Ectodermal cell (in vitro differentiated cells): ENCODE data around the gene MRPL20.
A peak's percentile ranks its signal among the peaks of the same experiment; 100 is the strongest.

ENCODE experiments used
- H3K27ac ChIP-seq: 2 replicates; pipeline ENCODE4 v1.7.0; 2013; ENCODE audit warnings: mild to moderate bottlenecking, low read depth, low read length; ENCODE audit not compliant: insufficient read depth, poor library complexity, severe bottlenecking
- H3K27me3 ChIP-seq: 2 replicates; pipeline ENCODE4 v1.7.0; 2013; ENCODE audit warnings: mild to moderate bottlenecking, low read length; ENCODE audit not compliant: insufficient read depth, control insufficient read depth, poor library complexity, severe bottlenecking
- H3K36me3 ChIP-seq: one replicate; pipeline ENCODE4 v1.7.0; 2013; ENCODE audit warnings: low read length; ENCODE audit not compliant: control insufficient read depth, insufficient read depth
- H3K4me1 ChIP-seq: one replicate; pipeline ENCODE4 v1.7.0; 2013; ENCODE audit warnings: low read length; ENCODE audit not compliant: control insufficient read depth, insufficient read depth
- H3K4me3 ChIP-seq: 2 replicates; pipeline ENCODE4 v1.7.0; 2013; ENCODE audit warnings: low read depth, low read length, control low read depth; ENCODE audit not compliant: insufficient read depth
- H3K9me3 ChIP-seq: 2 replicates; pipeline ENCODE4 v1.7.0; 2013; ENCODE audit warnings: mild to moderate bottlenecking, low read length, moderate library complexity; ENCODE audit not compliant: control insufficient read depth
- WGBS, 2 experiments: methylation state at CpG; one replicate each; pipeline ENCODE4 v1.1.7; 2013; ENCODE audit warnings: missing lambda C conversion rate in 2 of 2; 5-methylcytosine and 5-hydroxymethylcytosine counted together

The MRPL20 gene

DNA sequence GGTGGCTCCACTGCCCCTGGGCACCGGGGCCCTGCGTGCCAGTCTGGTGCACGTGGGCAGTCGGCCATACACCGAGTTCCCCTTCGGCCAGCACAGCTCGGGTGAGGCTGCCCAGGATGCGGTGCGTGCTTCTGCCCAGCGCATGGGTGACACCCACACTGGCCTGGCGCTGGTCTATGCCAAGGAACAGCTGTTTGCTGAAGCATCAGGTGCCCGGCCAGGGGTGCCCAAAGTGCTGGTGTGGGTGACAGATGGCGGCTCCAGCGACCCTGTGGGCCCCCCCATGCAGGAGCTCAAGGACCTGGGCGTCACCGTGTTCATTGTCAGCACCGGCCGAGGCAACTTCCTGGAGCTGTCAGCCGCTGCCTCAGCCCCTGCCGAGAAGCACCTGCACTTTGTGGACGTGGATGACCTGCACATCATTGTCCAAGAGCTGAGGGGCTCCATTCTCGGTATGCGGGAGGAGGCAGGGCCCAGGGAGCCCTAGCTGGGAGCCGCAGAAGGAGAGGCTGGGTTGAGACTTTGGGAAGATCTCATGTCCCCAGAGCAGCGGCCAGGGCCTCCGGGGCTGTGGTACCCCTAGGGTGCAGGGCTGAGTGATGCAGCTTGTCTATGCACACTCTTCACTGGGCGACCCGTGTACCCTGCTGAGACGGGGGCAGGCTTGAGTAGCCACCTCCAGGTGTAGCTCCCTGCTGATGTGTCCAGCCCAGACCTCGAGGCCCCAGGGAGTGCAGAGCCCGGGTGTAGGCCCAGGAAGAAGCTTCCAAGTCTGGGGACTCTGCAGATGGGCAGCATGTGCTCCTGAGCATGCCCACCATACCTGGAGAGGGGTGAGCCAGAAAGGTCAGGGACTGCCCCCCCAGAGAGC lies 30.2 kb upstream of the MRPL20 start:
- Histone ChIP-seq H3K9me3 (no peaks in the 10 kb centered on the region), H3K4me3 (no peak overlapping the region), H3K27me3 (peaks cover 31% of the 10 kb centered on the region), H3K4me1 (peaks cover 45% of the 10 kb centered on the region), H3K27ac (no peak overlapping the region), H3K36me3 (no peaks in the 10 kb centered on the region)
- WGBS, 2 experiments: 94% methylated on average over 31 of the region's 31 CpGs

DNA sequence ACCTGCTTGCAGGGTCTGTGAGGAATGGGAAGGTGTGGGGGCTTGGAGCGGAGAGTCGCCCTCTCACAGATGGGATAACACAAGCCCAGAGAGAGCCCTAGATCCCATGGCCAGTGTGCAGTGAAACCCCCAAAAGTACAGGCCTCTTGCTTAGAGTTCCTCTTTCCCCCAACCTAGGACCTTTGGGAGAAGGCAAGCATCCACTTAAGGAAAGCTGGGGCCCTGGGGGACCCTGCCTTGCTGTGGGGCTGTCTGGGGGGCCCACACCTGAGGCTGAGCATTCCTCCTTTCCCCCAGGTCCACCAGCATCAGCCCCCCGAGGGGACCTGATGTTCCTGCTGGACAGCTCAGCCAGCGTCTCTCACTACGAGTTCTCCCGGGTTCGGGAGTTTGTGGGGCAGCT lies 29.5 kb upstream of the MRPL20 start:
- Histone ChIP-seq H3K9me3 (no peaks in the 10 kb centered on the region), H3K27me3 (peaks cover 31% of the 10 kb centered on the region), H3K27ac (no peak overlapping the region), H3K4me1 (peaks cover 51% of the 10 kb centered on the region), H3K4me3 (peak overlapping the region; percentile 44), H3K36me3 (no peaks in the 10 kb centered on the region)
- WGBS, 2 experiments: 91% methylated on average over 7 of the region's 7 CpGs

DNA sequence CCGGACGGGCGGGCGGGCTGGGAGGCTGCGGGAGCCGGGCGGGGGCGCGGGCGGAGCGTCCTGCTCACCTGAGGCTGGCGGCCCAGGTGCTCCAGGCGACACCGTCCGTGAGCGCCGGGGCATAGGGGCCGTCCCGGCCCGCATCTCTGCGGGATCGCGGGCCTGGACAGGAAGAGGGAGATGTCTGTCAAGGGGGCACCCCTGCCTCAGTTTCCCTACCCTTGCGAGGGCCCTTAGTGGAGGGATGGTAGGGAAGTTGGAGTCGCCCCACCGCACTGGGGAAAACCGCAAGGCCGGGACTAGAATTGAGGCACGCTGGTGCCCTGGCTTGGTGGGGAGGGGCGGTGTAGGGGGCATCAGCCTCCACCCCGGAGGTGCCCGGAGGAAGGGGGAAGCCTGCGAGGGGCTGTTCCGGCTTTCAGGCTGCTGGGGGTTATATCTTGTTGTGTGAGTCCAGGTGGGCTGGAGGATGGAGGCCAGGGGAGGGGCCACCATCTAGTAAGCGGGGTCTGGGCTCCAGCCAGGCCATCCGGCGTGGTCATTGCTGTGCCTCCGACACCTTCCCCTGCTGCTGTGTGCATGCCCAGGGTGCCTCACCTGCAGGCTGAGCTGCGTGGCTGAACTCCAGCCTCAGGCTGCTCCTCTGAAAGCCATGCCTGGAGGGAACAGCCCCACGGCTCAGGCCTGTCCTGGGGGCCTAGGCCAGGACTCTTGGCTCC lies 29.0 kb upstream of the MRPL20 start:
- Histone ChIP-seq H3K9me3 (no peaks in the 10 kb centered on the region), H3K36me3 (no peaks in the 10 kb centered on the region), H3K4me1 (peaks cover 57% of the 10 kb centered on the region), H3K27me3 (peaks cover 31% of the 10 kb centered on the region), H3K27ac (no peak overlapping the region), H3K4me3 (peak overlapping the region; percentile 44)
- WGBS, 2 experiments: 20 to 22% methylated on average over 40 of the region's 40 CpGs

DNA sequence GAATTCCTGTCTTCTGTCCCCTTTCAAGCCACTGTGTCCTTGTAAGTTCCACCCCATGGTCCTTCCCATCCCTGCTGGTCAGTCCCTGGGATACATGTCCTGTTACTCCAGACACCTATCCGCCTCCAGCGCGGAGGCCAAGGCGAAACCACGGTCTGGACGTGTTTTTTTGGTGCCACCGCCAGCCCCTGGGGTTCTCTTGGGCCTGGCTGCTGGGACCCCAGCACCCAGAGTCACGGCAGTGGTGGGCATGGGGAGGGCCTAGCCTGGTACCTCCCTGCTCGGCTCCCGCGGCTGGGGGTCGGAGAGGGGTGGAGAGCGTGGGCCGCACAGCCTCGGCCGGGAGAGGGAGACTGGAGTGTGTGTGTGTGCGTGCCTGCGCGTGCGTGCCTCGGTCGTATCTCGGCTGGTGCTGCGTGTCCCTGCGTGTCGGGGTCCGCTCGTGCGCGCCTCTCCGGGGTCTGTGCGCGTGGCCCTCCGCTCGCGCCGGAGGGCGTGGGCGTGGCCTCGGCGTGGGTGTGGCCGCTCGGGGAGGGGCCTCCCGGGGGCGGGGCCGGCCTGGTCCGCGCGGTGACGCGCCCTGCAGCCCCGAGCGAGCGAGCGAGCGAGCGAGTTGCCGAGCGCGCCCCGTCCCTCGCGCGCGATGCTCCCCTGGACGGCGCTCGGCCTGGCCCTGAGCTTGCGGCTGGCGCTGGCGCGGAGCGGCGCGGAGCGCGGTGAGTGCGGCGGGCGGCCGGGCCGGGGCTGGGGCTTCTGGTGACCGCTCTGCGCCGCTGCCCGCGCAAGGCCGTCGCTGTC lies 28.2 kb upstream of the MRPL20 start, which contains the start of gene VWA1:
TSS of gene VWA1 (plus strand) at position 585 of the 798 bp plus-strand sequence. CDS start at position 644, 59 bp downstream.
- Histone ChIP-seq H3K36me3 (no peaks in the 10 kb centered on the region), H3K27ac (no peak within 1 kb of the TSS), H3K4me3 (peak within 1 kb of the TSS; percentile 44), H3K9me3 (no peaks in the 10 kb centered on the region), H3K27me3 (peaks cover 31% of the 10 kb centered on the region), H3K4me1 (peaks cover 64% of the 10 kb centered on the region)
- WGBS, 2 experiments: 7 to 8% methylated on average over 89 of the region's 89 CpGs

DNA sequence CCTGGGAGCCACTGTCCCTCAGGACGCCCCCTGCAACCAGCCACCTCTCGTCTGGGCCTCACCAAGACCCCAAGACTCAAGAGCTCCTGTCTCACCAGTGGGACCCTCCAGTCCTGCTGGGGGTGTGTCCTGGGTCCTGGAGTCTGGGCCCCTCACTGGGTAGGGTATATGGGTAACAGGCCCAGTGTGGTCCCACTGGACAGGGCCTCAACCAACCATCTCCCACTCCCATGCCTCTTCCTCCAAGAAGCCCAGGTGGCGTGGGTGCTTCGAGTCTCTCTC lies 27.7 kb upstream of the MRPL20 start:
- 72 to 75% methylated on average over 4 of the region's 4 CpGs for WGBS, 2 experiments
- Histone ChIP-seq H3K27me3 (peaks cover 31% of the 10 kb centered on the region), H3K27ac (no peak overlapping the region), H3K36me3 (no peaks in the 10 kb centered on the region), H3K4me3 (peak overlapping the region; percentile 44), H3K4me1 (peaks cover 65% of the 10 kb centered on the region), H3K9me3 (no peaks in the 10 kb centered on the region)

DNA sequence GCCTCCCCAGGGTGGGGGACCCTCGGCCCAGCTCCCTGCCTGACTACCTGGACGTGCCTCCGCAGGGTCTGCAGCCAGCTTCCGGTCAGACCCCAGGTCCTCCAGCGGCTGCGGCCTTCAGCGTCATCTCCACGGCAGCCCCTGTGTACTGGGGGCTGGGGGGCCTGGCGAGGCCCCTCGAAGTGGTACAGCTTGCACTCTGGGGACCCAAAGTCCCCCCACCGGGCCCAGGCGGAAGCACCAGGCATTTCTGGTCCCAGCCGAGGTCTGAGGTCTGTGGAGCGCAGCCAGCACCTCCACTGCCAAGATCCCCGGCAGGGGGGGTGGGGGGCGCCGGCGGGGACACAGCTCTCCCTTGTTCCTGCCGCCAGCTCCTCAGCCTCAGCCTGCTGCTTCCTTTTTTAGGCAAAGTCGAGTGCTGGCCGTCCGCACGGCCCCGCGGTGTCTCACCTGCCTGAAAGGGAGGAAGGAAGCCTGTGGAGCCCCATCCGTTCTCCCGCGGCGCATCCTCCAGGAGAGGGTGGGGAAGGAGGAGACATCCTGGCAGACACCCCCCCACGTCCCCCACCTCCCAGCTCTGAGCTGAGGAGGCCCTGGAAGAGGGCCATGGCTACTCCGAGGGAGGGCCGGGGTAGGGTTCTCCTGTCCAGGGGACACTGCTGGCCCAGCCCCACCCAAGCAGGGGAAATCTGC lies 27.2 kb upstream of the MRPL20 start:
- H3K4me3 ChIP-seq: no peak overlapping the region
- peaks cover 65% of the 10 kb centered on the region for H3K4me1 ChIP-seq
- WGBS, 2 experiments: 21 to 26% methylated on average over 32 of the region's 32 CpGs

DNA sequence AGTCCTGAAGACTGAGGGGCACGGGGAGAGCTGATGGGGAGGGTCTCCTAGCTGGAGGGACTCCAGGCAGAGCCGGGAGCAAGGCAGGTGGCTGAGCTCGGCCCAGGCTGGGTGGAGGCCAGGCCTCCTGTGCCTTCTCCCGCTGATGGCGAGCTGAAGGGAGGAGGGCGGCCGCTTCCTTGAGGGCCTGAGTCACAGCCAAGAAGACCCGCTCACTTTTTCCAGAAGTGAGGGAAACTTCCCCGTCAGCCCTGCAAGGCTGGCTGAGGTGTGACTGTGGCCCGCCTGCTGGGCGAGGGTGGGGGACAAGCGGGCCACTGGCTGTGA lies 26.7 kb upstream of the MRPL20 start:
- peak overlapping the region; percentile 18 for H3K4me3 ChIP-seq
- WGBS, 2 experiments: 27 to 37% methylated on average over 12 of the region's 12 CpGs
- H3K9me3 ChIP-seq: no peaks in the 10 kb centered on the region
- H3K36me3 ChIP-seq: no peaks in the 10 kb centered on the region
- H3K27ac ChIP-seq: peak overlapping the region; percentile 90
- H3K27me3 ChIP-seq: peaks cover 31% of the 10 kb centered on the region
- peaks cover 65% of the 10 kb centered on the region for H3K4me1 ChIP-seq

More for the DNA sequence above, 27.2 kb upstream of the MRPL20 start:
- Histone ChIP-seq H3K27me3 (peaks cover 31% of the 10 kb centered on the region), H3K36me3 (no peaks in the 10 kb centered on the region), H3K9me3 (no peaks in the 10 kb centered on the region), H3K27ac (no peak overlapping the region)

DNA sequence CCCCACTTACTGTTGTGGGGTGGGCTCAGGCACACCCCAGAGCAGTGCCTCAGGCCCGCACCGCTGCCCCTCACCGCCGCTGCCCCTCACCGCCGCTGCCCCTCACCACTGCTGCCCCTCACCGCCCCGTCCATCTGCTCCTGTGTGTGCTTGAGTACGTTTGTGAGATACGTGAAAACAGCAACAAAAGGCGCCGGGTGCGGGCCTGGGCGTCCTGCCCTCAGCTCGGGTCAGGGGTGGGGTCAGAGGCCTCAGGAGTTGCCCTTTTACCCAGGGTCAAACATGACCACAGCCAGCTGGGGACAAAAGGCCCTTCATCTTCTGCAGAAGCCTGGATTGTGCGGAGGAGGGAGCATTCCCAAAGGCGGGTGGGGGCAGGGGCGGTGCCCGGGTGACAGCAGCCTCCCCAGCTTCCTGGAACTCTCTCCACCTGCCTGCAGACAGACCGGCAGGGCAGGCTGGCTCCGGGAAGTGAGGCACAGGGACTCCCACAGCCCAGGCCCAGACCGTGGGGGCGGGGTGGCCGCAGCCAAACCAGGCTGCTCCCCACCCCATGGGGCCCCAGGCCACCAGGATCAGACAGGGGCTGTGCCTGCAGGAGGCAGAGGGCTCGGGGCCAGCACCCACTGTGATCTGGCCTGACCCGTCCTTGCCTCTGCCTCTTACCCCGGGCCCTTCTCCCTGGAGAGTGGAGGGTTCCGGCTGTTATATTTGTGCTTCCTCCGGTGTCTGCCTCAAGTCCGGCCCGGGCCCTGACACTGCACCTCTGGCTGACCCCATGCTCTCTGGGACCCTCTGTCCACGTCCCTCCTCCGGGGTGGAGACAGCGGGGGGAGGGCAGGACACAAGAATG lies 26.1 kb upstream of the MRPL20 start:
- H3K4me3 ChIP-seq: peak overlapping the region; percentile 18
- H3K9me3 ChIP-seq: no peaks in the 10 kb centered on the region
- WGBS, 2 experiments: 32% methylated on average over 34 of the region's 34 CpGs
- peak overlapping the region; percentile 90 for H3K27ac ChIP-seq
- peaks cover 31% of the 10 kb centered on the region for H3K27me3 ChIP-seq
- H3K36me3 ChIP-seq: no peaks in the 10 kb centered on the region
- peaks cover 63% of the 10 kb centered on the region for H3K4me1 ChIP-seq

DNA sequence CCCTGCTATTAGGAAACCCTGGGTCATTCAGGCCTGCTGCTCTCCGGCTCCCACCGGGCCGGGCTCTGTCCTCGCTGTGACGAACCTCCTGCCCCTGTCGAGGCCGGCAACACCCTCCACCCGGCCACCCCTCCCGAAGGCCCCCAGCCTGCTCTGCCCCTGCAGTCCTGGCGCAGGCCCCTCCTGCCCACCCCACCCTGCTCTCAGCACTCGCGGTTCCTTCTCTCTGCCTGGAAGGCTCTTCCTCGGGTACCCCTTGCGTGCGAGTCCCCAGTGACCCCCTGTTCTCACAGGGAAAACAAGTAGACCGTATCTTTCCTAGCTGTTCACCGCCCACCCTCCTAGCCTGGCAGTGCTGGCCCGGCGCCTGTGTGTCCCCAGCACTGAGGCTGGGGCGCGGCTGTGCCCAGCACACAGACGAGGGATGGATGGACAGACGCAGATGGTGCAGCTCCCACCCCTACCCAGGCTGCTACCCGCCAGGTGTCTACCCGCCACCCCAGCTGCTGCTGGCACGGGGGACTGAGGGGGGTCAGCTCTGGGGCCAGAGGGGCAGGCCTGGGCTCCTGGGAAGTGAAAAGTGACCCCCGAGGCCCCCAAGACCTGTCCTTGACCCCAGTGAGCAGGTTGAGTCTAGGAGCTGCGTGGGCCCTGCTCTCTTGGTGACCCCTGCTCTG lies 25.3 kb upstream of the MRPL20 start:
- WGBS, 2 experiments: 79 to 81% methylated on average over 28 of the region's 28 CpGs
- H3K27me3 ChIP-seq: peaks cover 31% of the 10 kb centered on the region
- peak overlapping the region; percentile 90 for H3K27ac ChIP-seq
- H3K4me1 ChIP-seq: peaks cover 58% of the 10 kb centered on the region
- no peak overlapping the region for H3K4me3 ChIP-seq
- no peaks in the 10 kb centered on the region for H3K36me3 ChIP-seq
- no peaks in the 10 kb centered on the region for H3K9me3 ChIP-seq
